ENCODE data around the gene ZNF598. TPM values are rescaled to one million over a fixed set of nuclear protein-coding genes. Genes with fewer than 3 reads are reported as not detected.

ZNF598 gene
- total RNA-seq, 2 donors from 2014 or later: 41.0 to 55.4 TPM

DNA sequence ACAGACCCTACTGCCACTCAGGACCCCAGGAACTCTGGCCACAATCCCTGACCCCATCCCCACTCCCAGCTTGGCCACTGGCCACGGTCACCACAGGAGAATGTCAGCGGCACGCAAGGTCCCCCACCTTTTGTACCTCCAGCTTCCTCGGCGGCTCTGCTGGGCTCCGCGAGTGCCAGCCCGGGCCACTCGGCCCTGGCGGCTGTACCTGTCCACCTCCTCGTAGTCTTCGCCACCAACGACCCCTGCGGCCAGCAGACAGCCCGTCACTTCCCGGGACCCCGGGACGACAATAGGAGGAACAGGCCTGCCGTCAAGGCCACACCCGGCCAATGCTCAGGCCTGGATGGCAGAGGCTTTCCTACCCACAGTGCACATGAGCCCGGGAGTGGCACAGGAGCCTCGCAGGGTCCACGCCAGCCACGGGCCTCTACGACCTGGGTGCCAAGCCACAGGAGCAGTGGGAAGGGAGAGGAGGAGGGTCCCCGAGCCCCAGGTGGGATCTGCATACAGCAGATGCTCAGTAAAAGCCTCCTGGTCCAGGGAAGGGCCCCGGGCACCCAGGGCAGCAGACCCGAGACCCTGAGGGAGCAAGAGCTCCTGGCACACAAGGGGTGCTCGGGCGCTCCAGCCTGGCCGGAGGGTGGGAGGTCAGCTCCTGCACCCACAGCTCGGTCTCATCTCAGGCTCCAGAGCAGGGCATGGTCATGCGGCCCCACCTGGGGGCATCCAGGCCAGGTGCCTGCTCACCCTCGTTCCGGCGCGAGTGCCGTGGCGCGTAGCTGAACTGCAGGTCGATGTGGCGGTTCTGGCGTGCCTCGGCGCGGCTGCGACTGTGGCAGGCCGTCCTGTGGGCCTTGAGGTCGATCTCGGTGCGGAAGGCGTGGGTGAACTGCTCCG is 7.9 kb downstream of the ZNF598 start:
- intact Hi-C loops (cut with DNase I): no loop called here
- H3K36me3 ChIP-seq (replicated peaks in 1 of 2; ENCODE audit: insufficient read depth in 1 of 2, low read depth in 2 of 2): peaks cover 33% of the 10 kb centered on the region in 2 donors

DNA sequence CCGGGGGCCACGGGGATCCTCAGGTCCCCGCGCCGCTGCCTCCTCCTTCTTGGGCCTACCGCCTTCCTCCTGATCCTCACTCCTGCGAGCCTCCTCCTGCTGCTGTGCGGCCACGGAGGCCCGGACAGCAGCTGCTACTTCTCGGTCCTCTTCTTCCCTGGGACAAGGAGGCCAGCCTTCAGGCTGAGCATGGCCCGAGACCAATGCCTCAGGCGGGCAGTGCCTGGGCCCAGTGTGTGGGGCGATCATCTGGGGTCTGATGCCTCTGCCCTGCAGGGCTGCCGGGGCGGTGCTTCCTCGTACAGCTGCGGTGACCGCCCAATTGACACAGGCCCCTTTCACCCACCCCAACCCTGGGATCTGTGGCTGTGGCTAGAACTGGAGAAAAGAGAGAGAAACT is 8.6 kb downstream of the ZNF598 start:
- Histone ChIP-seq H3K36me3 (replicated peaks in 1 of 2; ENCODE audit: insufficient read depth in 1 of 2, low read depth in 2 of 2) (peaks cover 33% of the 10 kb centered on the region in 2 donors), H3K4me1 (peaks cover 29% of the 10 kb centered on the region), H3K27ac (no peak overlapping the region), H3K4me3 (no peak overlapping the region), H3K27me3 (no peaks in the 10 kb centered on the region), H3K9me3 (no peaks in the 10 kb centered on the region)
- DNase-seq (no peak), ATAC-seq (no peak)
- TF ChIP-seq, protein P1, sequence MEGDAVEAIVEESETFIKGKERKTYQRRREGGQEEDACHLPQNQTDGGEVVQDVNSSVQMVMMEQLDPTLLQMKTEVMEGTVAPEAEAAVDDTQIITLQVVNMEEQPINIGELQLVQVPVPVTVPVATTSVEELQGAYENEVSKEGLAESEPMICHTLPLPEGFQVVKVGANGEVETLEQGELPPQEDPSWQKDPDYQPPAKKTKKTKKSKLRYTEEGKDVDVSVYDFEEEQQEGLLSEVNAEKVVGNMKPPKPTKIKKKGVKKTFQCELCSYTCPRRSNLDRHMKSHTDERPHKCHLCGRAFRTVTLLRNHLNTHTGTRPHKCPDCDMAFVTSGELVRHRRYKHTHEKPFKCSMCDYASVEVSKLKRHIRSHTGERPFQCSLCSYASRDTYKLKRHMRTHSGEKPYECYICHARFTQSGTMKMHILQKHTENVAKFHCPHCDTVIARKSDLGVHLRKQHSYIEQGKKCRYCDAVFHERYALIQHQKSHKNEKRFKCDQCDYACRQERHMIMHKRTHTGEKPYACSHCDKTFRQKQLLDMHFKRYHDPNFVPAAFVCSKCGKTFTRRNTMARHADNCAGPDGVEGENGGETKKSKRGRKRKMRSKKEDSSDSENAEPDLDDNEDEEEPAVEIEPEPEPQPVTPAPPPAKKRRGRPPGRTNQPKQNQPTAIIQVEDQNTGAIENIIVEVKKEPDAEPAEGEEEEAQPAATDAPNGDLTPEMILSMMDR (IDR thresholded peaks at IDR 0.05): no peak
- TF ChIP-seq POLR2A (IDR thresholded peaks at IDR 0.05): no peak
- WGBS, 2 donors: 94 to 96% methylated on average over 11 to 19 of the region's 19 CpGs
- intact Hi-C loops (cut with DNase I): no loop called here

More for the DNA sequence above, 7.9 kb downstream of the ZNF598 start:
- WGBS, 2 donors: 91 to 94% methylated on average over 31 to 51 of the region's 53 CpGs
- Histone ChIP-seq H3K27me3 (no peaks in the 10 kb centered on the region), H3K9me3 (no peaks in the 10 kb centered on the region), H3K4me3 (no peak overlapping the region), H3K4me1 (peaks cover 36% of the 10 kb centered on the region), H3K27ac (no peak overlapping the region)
- no peak for TF ChIP-seq POLR2A (IDR thresholded peaks at IDR 0.05)
- TF ChIP-seq, protein P1 (IDR thresholded peaks at IDR 0.05): no peak
- no peak for ATAC-seq
- no peak for DNase-seq

DNA sequence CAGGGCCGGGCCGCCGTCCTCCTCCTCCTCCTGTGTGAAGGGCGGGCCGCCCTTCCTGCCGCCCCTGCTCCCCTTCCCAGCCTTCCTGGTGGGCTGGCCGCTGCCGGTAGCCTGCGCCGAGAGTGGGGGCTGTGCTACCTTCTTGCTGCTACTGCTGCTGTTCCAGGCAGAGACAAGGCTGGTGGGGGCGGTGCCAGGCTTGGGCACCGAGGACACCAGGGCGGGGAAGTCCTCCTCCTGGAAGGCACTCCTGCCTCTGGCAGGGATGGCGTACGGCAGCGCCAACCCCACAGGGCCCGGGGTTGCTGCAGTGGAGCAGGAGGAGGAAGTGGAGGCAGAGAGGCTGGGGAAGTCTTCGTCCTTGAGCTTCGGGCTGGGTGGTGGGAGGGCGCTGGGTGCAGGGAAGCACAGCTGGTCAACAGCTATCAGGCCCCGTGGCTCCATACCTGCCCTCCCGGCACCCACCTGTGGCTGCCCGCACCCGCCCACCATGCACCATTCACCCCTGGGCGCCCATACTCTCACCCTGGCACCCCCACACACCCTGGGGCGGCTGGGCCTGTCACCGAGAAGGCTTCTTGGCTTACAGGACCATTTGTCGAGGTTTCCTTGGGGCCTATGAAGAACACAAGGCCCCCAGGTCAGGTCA is 9.6 kb downstream of the ZNF598 start:
- peaks cover 33% of the 10 kb centered on the region in 2 donors for H3K36me3 ChIP-seq (replicated peaks in 1 of 2; ENCODE audit: insufficient read depth in 1 of 2, low read depth in 2 of 2)
- 86 to 89% methylated on average over 20 to 22 of the region's 28 CpGs for WGBS, 2 donors
- H3K27ac ChIP-seq: no peak overlapping the region
- ATAC-seq: no peak
- H3K9me3 ChIP-seq: no peaks in the 10 kb centered on the region
- intact Hi-C loops (cut with DNase I): no loop called here
- H3K4me1 ChIP-seq: peaks cover 19% of the 10 kb centered on the region
- H3K4me3 ChIP-seq: no peak overlapping the region
- no peak for DNase-seq
- no peaks in the 10 kb centered on the region for H3K27me3 ChIP-seq
- TF ChIP-seq POLR2A (IDR thresholded peaks at IDR 0.05): no peak
- TF ChIP-seq, protein P1 (IDR thresholded peaks at IDR 0.05): no peak

DNA sequence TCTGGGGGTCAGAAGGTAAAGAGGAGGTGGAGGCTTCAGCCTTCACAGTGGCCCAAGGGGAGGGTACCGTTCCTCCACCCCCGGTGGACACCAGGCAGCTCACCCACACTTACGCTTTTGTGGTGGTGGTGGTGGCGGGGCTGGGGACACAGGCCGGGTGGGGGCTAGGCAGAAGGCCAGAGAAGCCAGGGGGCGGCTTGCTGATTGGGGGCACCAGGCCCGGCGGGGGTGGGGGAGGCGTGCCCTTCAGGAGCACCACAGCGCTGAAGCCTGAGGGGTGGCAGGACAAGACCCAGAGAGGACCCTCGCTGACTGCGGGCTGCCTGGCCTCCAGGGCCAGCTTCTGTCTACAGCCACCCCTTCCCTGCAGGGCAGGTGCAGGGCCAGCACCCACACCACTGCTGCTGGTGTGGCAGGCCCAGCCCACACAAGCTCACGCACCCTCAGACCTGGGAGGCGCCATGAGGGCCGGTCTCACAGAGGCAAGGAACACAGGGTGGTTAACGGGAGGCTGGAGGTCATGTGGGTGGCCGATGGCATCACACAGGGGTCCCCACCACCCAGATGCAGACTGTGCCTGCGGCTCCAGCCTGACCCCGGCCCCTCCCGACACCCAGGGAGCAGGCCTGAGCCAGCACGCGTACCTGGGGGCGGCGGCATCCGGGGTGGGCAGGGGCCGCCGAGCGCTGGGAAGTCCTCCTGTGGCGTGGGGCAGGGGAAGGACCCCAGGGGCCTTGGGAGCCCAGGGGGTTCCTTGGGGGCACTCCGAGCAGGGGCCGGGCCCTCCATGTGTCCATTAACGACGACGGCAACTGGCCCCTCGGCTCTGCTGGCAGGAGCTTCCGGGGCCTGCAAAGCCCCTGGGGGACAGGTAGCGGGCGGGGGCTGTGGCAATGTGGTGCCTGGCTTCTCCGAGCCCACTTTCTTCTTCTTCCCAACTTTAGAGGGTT is 10.5 kb downstream of the ZNF598 start:
- DNase-seq (no peak), ATAC-seq (no peak)
- Histone ChIP-seq H3K27ac (no peak overlapping the region), H3K9me3 (no peaks in the 10 kb centered on the region), H3K4me3 (no peak overlapping the region), H3K27me3 (no peaks in the 10 kb centered on the region), H3K36me3 (replicated peaks in 1 of 2; ENCODE audit: insufficient read depth in 1 of 2, low read depth in 2 of 2) (peaks cover 33% of the 10 kb centered on the region in 2 donors), H3K4me1 (peaks cover 10% of the 10 kb centered on the region)
- TF ChIP-seq POLR2A (IDR thresholded peaks at IDR 0.05): no peak
- TF ChIP-seq, protein P1 (IDR thresholded peaks at IDR 0.05): no peak
- intact Hi-C loops (cut with DNase I): no loop called here
- 87 to 100% methylated on average over 4 to 27 of the region's 39 CpGs for WGBS, 2 donors
